H1 (cell line): ENCODE data around the gene SLCO2A1. TPM values are rescaled to one million over a fixed set of nuclear protein-coding genes. Genes with fewer than 3 reads are reported as not detected.
A peak's percentile ranks its signal among the peaks of the same experiment; 100 is the strongest.

ENCODE experiments used
- CTCF ChIA-PET: fragments of 300-600 bp; sonication (Branson Sonifier 250); formaldehyde crosslinking; loops from one replicate; lab custom pipeline; 2021; ENCODE audit not compliant: partially characterized antibody; lab: Charles Lee
- POLR2A ChIA-PET: fragments of 300-600 bp; sonication (Branson Sonifier 250); formaldehyde crosslinking; loops from one replicate; lab custom pipeline; 2021; ENCODE audit warnings: inconsistent platforms; ENCODE audit not compliant: partially characterized antibody; lab: Charles Lee
- DNase-seq, 2 experiments: peaks; one replicate each; pipeline versions ENCODE4 v3.0.0 to v3.0.0-alpha.2; 2010 to 2022; ENCODE audit warnings: low spot score in 2 of 2, low read depth in 1 of 2, mixed read lengths in 1 of 2
- FAIRE-seq: peaks from 2 replicates; lab custom pipeline; 2011; peaks lifted over from hg19 to GRCh38; lab: Jason Lieb, UNC
- H2AFZ ChIP-seq: 2 replicates; pipeline ENCODE4 v1.8.1; 2012; ENCODE audit warnings: low read length, inconsistent platforms
- H2AK5ac ChIP-seq: 2 replicates; pipeline ENCODE4 v1.6.1; 2013; ENCODE audit warnings: low read depth, low read length
- H2BK120ac ChIP-seq: replicated peaks from 2 replicates; pipeline ENCODE3; 2013; ENCODE audit warnings: low read depth, low read length, inconsistent platforms
- H2BK12ac ChIP-seq: 2 replicates; pipeline ENCODE4 v1.6.1; 2013; ENCODE audit warnings: low read depth, low read length
- H2BK15ac ChIP-seq: 2 replicates; pipeline ENCODE4 v1.6.1; 2013; ENCODE audit warnings: low read length
- H2BK20ac ChIP-seq: 2 replicates; pipeline ENCODE4 v1.6.1; 2013; ENCODE audit warnings: low read length
- H2BK5ac ChIP-seq: 2 replicates; pipeline ENCODE4 v1.6.1; 2013; ENCODE audit warnings: low read depth, low read length
- H3K14ac ChIP-seq: 2 replicates; pipeline ENCODE4 v1.6.1; 2013; ENCODE audit warnings: inconsistent platforms; ENCODE audit not compliant: insufficient read length
- H3K18ac ChIP-seq: 2 replicates; pipeline ENCODE4 v1.6.1; 2013; ENCODE audit warnings: low read length; ENCODE audit errors: extremely low read depth
- H3K23ac ChIP-seq: 2 replicates; pipeline ENCODE4 v1.6.1; 2013; ENCODE audit warnings: inconsistent platforms; ENCODE audit not compliant: insufficient read length
- H3K23me2 ChIP-seq: 2 replicates; pipeline ENCODE4 v1.6.1; 2013; ENCODE audit warnings: low read depth, low read length
- H3K27ac ChIP-seq: 2 replicates; pipeline ENCODE4 v1.6.1; 2011; ENCODE audit warnings: low read depth, low read length, inconsistent platforms
- H3K27me3 ChIP-seq, 4 experiments: replicated peaks in 1 of 4; 1 replicate in 1 of 4; 2 replicates in 3 of 4; pipeline versions ENCODE4 v1.6.1 to v1.8.1; 2011 to 2013; ENCODE audit warnings: low read length in 3 of 4, mild to moderate bottlenecking in 3 of 4, inconsistent platforms in 2 of 4, mixed read lengths in 2 of 4, moderate library complexity in 1 of 4; ENCODE audit not compliant: control insufficient read depth in 3 of 4, insufficient read depth in 3 of 4; ENCODE audit errors: extremely low read depth in 1 of 4
- H3K36me3 ChIP-seq, 4 experiments: 2 replicates each; pipeline versions ENCODE4 v1.6.1 to v1.8.1; 2011 to 2013; ENCODE audit warnings: mild to moderate bottlenecking in 4 of 4, low read length in 3 of 4, moderate library complexity in 2 of 4, control low read depth in 1 of 4, inconsistent platforms in 1 of 4; ENCODE audit not compliant: insufficient read depth in 4 of 4, control insufficient read depth in 2 of 4
- H3K4ac ChIP-seq: replicated peaks from 2 replicates; pipeline ENCODE3; 2013; ENCODE audit warnings: low read length, low read depth, mixed read lengths, inconsistent platforms; ENCODE audit not compliant: insufficient read length
- H3K4me1 ChIP-seq, 4 experiments: replicated peaks in 1 of 4; 1 replicate in 1 of 4; 2 replicates in 3 of 4; pipeline versions ENCODE4 v1.6.1 to v1.8.1; 2011 to 2013; ENCODE audit warnings: low read length in 3 of 4, inconsistent platforms in 2 of 4, mixed read lengths in 1 of 4; ENCODE audit not compliant: insufficient read depth in 4 of 4, control insufficient read depth in 3 of 4
- H3K4me2 ChIP-seq, 2 experiments: 2 replicates each; pipeline versions ENCODE4 v1.6.1 to v1.8.1; 2011 to 2013; ENCODE audit warnings: low read depth in 2 of 2, low read length in 2 of 2, control low read depth in 1 of 2, inconsistent platforms in 1 of 2, mild to moderate bottlenecking in 1 of 2; ENCODE audit not compliant: insufficient read depth in 1 of 2
- H3K4me3 ChIP-seq, 4 experiments: fragments of 200-600, 300-600 bp in 1 of 4; sonication (generic), shearing (Covaris generic), sonication (Bioruptor Twin) in 1 of 4; 2 replicates each; pipeline versions ENCODE4 v1.5.1 to v1.8.1; 2011 to 2016; ENCODE audit warnings: low read length in 4 of 4, low read depth in 3 of 4, control low read depth in 2 of 4, inconsistent platforms in 2 of 4, mild to moderate bottlenecking in 2 of 4, mixed read lengths in 1 of 4, moderate library complexity in 1 of 4; ENCODE audit not compliant: insufficient read depth in 2 of 4; ENCODE audit errors: extremely low read depth in 1 of 4
- H3K56ac ChIP-seq: replicated peaks from 2 replicates; pipeline ENCODE3; 2013; ENCODE audit warnings: low read depth, mild to moderate bottlenecking, mixed read lengths, low read length, inconsistent platforms; ENCODE audit not compliant: insufficient read length
- H3K79me1 ChIP-seq: 2 replicates; pipeline ENCODE4 v1.6.1; 2013; ENCODE audit warnings: low read depth, low read length, control low read depth
- H3K79me2 ChIP-seq, 2 experiments: 2 replicates each; pipeline versions ENCODE4 v1.6.1 to v1.8.1; 2012 to 2013; ENCODE audit warnings: low read length in 2 of 2, mild to moderate bottlenecking in 2 of 2, inconsistent platforms in 1 of 2; ENCODE audit not compliant: insufficient read depth in 2 of 2, control insufficient read depth in 1 of 2
- H3K9ac ChIP-seq, 4 experiments: replicated peaks in 1 of 4; 1 replicate in 1 of 4; 2 replicates in 3 of 4; pipeline versions ENCODE4 v1.6.1 to v1.8.1; 2011 to 2013; ENCODE audit warnings: low read depth in 3 of 4, low read length in 3 of 4, control low read depth in 2 of 4, mild to moderate bottlenecking in 2 of 4, moderate library complexity in 2 of 4, inconsistent platforms in 1 of 4; ENCODE audit errors: extremely low read depth in 1 of 4
- H3K9me3 ChIP-seq, 2 experiments: 2 replicates each; pipeline versions ENCODE4 v1.6.1 to v1.8.1; 2012 to 2013; ENCODE audit warnings: mild to moderate bottlenecking in 2 of 2, moderate library complexity in 2 of 2, control low read depth in 1 of 2, inconsistent platforms in 1 of 2, low read depth in 1 of 2, low read length in 1 of 2, mixed read lengths in 1 of 2; ENCODE audit not compliant: insufficient read depth in 2 of 2
- H4K20me1 ChIP-seq, 2 experiments: replicated peaks in 1 of 2; 2 replicates each; pipeline versions ENCODE3 to v1.8.1; 2011 to 2013; ENCODE audit warnings: inconsistent platforms in 2 of 2, low read length in 2 of 2, mild to moderate bottlenecking in 1 of 2; ENCODE audit not compliant: insufficient read depth in 2 of 2, control insufficient read depth in 1 of 2
- H4K5ac ChIP-seq: 2 replicates; pipeline ENCODE4 v1.6.1; 2013; ENCODE audit warnings: low read length, low read depth, mixed read lengths, inconsistent platforms; ENCODE audit not compliant: insufficient read length
- H4K8ac ChIP-seq: 2 replicates; pipeline ENCODE4 v1.8.0; 2013; ENCODE audit warnings: mild to moderate bottlenecking, moderate library complexity, low read length, inconsistent platforms; ENCODE audit not compliant: insufficient read depth; ENCODE audit errors: extremely low read depth
- H4K91ac ChIP-seq: replicated peaks from 2 replicates; pipeline ENCODE3; 2013; ENCODE audit warnings: low read length, mixed read lengths, inconsistent platforms; ENCODE audit not compliant: insufficient read length
- ATF3 ChIP-seq: IDR thresholded peaks from 2 replicates; pipeline ENCODE4 v1.6.1; 2011; ENCODE audit warnings: low read depth, mild to moderate bottlenecking, low read length; ENCODE audit not compliant: insufficient read depth
- BACH1 ChIP-seq: IDR thresholded peaks from 2 replicates; pipeline ENCODE4 v1.6.1; 2012; ENCODE audit warnings: low read length, improper control_type of control experiment
- BRCA1 ChIP-seq: IDR thresholded peaks from 2 replicates; pipeline ENCODE4 v1.6.1; 2012; ENCODE audit warnings: low read depth, low read length, improper control_type of control experiment
- FOSL1 ChIP-seq: IDR thresholded peaks from 2 replicates; pipeline ENCODE4 v1.6.1; 2011; ENCODE audit warnings: mild to moderate bottlenecking, low read depth, low read length, moderate library complexity; ENCODE audit not compliant: insufficient read depth
- MAFK ChIP-seq: IDR thresholded peaks from 2 replicates; pipeline ENCODE4 v1.6.1; 2012; ENCODE audit warnings: low read depth, mild to moderate bottlenecking, improper control_type of control experiment, low read length
- NANOG ChIP-seq: IDR thresholded peaks from 2 replicates; pipeline ENCODE4 v1.6.1; 2011; ENCODE audit warnings: low read length, low read depth, mild to moderate bottlenecking, inconsistent platforms; ENCODE audit not compliant: insufficient read depth, poor library complexity, severe bottlenecking
- POLR2AphosphoS5 ChIP-seq: IDR thresholded peaks from 2 replicates; pipeline ENCODE4 v1.6.1; 2011; ENCODE audit warnings: low read depth, low read length
- RFX5 ChIP-seq: IDR thresholded peaks from 2 replicates; pipeline ENCODE4 v1.6.1; 2011; ENCODE audit warnings: low read depth, low read length, improper control_type of control experiment, borderline replicate concordance
- RNF2 ChIP-seq: fragments of 200-900, 300-1000 bp; sonication (generic); IDR thresholded peaks from 2 replicates; pipeline ENCODE4 v1.7.1; 2016; ENCODE audit warnings: borderline replicate concordance, low read depth, mild to moderate bottlenecking, antibody characterized with exemption, low read length; ENCODE audit not compliant: poor library complexity, severe bottlenecking; ENCODE audit errors: missing control alignments
- SAP30 ChIP-seq: fragments of 300-600 bp; sonication (generic); IDR thresholded peaks from 2 replicates; pipeline ENCODE4 v1.7.1; 2012; ENCODE audit warnings: low read length, moderate library complexity, mild to moderate bottlenecking, inconsistent platforms; ENCODE audit not compliant: insufficient read depth, insufficient replicate concordance
- SP2 ChIP-seq: IDR thresholded peaks from 2 replicates; pipeline ENCODE4 v1.6.1; 2012; ENCODE audit warnings: mild to moderate bottlenecking, low read length, inconsistent platforms
- WGBS, 2 experiments: shearing (Covaris generic) in 1 of 2; methylation state at CpG; one replicate each; pipeline versions ENCODE4 v1.1.6 to v1.1.7; 2013 to 2015; ENCODE audit warnings: low lambda C conversion rate in 2 of 2, mixed read lengths in 2 of 2, inconsistent platforms in 1 of 2, low coverage in 1 of 2, missing lambda C conversion rate in 1 of 2; ENCODE audit not compliant: insufficient replicate concordance in 2 of 2, insufficient coverage in 1 of 2, insufficient read length in 1 of 2; ENCODE audit errors: extremely low coverage in 1 of 2, missing lambda C conversion rate in 1 of 2; 5-methylcytosine and 5-hydroxymethylcytosine counted together
- polyA plus RNA-seq, 7 experiments: library from polyadenylated mRNA; depleted of rRNA in 3 of 7; stranded (reverse) in 5 of 7; unstranded in 2 of 7; fragments of >200 nt in 5 of 7; fragments of 200-250 nt in 2 of 7; gene quantifications; 1 replicate in 5 of 7; 2 replicates in 1 of 7; 4 replicates in 1 of 7; pipeline versions ENCODE4 v1.2.1 to v1.2.3, GENCODE V29; 2011 to 2013; ENCODE audit warnings: missing spikeins in 2 of 7, mixed read lengths in 2 of 7
- total RNA-seq: library from RNA; stranded (reverse); fragmentation: NEBNext Ultra II Directional; extraction: Animal tissue kit (Norgen Biotek cat#: 25700); gene quantifications from 2 replicates; pipeline ENCODE4 v1.2.1, GENCODE V29; 2021

The SLCO2A1 gene
- total and polyA plus RNA-seq, 2 of the 8 experiments (the other 6 are each of a cell fraction or from before 2014, with no cell fraction given) = 1.1 to 2.3 TPM

DNA sequence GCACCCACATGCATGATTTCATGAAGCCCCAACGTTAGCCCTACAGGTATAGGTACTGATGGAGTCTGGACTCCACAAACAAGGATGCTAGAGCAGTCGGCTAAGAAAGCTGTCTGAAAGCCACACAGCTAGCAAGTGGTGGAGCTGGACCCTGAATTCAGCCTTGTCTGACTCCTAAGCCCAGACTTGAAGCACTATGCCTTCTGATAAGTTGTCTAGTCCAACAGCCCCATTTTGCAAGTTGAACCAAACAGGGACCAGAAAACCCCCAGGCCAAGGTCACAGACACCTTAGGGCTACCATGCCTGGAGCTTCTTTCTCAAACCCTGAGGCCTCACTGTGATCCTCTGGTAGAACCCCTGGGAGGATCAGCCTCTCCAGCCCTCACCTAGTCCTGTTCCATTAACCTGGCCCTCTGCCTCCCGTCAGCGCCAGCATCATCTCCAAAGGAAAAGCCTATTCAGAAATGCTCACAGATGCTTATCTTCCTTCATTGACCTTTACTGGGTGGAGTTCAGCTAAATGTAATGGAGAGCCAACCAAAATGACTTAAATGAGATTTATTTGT, 1.7 kb upstream of the SLCO2A1 start:
- H3K27me3 ChIP-seq = peaks cover 14 to 35% (median 29%) of the 10 kb centered on the region in 4 experiments
- TF ChIP-seq SP2 (no peak), BRCA1 (no peak), POLR2AphosphoS5 (no peak), BACH1 (no peak), FOSL1 (no peak), RFX5 (no peak), SAP30 (no peak), MAFK (no peak), RNF2 (no peak), NANOG (no peak), ATF3 (no peak)

More for the DNA sequence above, 1.7 kb upstream of the SLCO2A1 start:
- Histone ChIP-seq H2BK15ac (0 out of 2 replicates have a peak overlapping the region, but pooled peaks have one; percentile 2), H2BK20ac (0 out of 2 replicates have a peak overlapping the region, but pooled peaks have one; percentile 50), H3K23me2 (peaks cover 14% of the 10 kb centered on the region; the same call in 1 of the 2 replicates), H3K9me3 (no peaks in the 10 kb centered on the region), H3K4me3 (no peak overlapping the region), H3K79me1 (no peaks in the 10 kb centered on the region), H2AFZ (no peak overlapping the region), H3K56ac (no peak overlapping the region), H2AK5ac (peak overlapping the region; percentile 82; the same call in 1 of the 2 replicates), H2BK120ac (no peak overlapping the region), H3K23ac (no peak overlapping the region), H4K20me1 (no peaks in the 10 kb centered on the region), H3K4ac (no peak overlapping the region), H3K14ac (no peak overlapping the region), H4K8ac (no peak overlapping the region), H2BK5ac (no peak overlapping the region), H3K36me3 (no peaks in the 10 kb centered on the region), H3K4me1 (peaks cover 0 to 11% (median 10%) of the 10 kb centered on the region in 4 experiments; a peak in 6 of 7 replicates), H3K4me2 (peak overlapping the region in 1 of 2 experiments; percentile 96; a peak in 1 of 4 replicates), H3K18ac (no peak overlapping the region), H3K27ac (no peak overlapping the region), H4K5ac (no peak overlapping the region), H2BK12ac (peak overlapping the region; percentile 81; the same call in 1 of the 2 replicates), H3K9ac (no peak overlapping the region), H3K79me2 (no peaks in the 10 kb centered on the region), H4K91ac (no peak overlapping the region)
- WGBS, 2 experiments = 89% methylated on average over 4 of the region's 4 CpGs; no CpG with 5 or more reads in 1 of the 2 experiments
- ChIA-PET POLR2A (no interaction called here), CTCF (interaction anchor here (0.5 to 1.4 kb wide), 4 partner anchors 61 to 212 kb away, joined by 3 to 4 read pairs (median 3); no protein-coding TSS in a partner anchor)
- DNase-seq (peak in 1 of 2 experiments; percentile 24), FAIRE-seq (no peak)
